Measurements from ENCODE around the gene KLC1.
"Not testable (repeated sequence)": the region's sequence is repeated elsewhere in the genome, so short reads cannot be mapped to it uniquely, and the experiment has no call there.

Gene KLC1
- 34.0 to 167 (median 49.1) reads per million in 9 experiments for total RNA-seq

DNA sequence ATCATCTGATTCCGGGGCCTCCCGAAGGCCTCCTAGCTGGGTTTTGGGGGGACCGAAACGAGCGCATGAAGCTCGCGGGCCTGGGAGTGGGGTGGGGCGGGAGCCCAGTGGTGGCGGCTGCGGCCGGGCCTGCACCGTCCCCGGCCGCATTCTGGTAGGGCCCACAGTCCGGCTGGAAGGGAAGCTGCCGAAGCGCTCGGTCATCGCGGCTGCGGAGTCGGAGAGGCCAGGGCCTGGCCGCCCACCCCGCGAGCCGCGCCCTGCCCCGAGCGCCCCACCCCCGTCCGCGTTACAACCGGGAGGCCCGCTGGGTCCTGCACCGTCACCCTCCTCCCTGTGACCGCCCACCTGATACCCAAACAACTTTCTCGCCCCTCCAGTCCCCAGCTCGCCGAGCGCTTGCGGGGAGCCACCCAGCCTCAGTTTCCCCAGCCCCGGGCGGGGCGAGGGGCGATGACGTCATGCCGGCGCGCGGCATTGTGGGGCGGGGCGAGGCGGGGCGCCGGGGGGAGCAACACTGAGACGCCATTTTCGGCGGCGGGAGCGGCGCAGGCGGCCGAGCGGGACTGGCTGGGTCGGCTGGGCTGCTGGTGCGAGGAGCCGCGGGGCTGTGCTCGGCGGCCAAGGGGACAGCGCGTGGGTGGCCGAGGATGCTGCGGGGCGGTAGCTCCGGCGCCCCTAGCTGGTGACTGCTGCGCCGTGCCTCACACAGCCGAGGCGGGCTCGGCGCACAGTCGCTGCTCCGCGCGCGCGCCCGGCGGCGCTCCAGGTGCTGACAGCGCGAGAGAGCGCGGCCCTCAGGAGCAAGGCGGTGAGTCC, at the start of gene KLC1:
Gene KLC1, plus strand, starts transcription at position 528 of the 819 bp plus-strand sequence. CDS start 25,354 bp downstream, outside the sequence.
- peak within 1 kb of the TSS; percentile 91 to 94 for H3K27ac Mint-ChIP-seq
- H3K4me1 Mint-ChIP-seq (ENCODE audit: low read depth in 2 of 2): peaks cover 28% of the 10 kb centered on the region in 2 donors
- peaks cover 31% of the 10 kb centered on the region for H3K36me3 Mint-ChIP-seq (ENCODE audit: insufficient read depth)
- no peaks in the 10 kb centered on the region for H3K27me3 Mint-ChIP-seq
- DNase-seq: peak; percentile 79 to 82 (median 80)
- peak within 1 kb of the TSS; percentile 84 to 86 for H3K4me3 Mint-ChIP-seq
- ATAC-seq (replicated peaks): peak; percentile 79
- H3K9me3 Mint-ChIP-seq: no peaks in the 10 kb centered on the region

DNA sequence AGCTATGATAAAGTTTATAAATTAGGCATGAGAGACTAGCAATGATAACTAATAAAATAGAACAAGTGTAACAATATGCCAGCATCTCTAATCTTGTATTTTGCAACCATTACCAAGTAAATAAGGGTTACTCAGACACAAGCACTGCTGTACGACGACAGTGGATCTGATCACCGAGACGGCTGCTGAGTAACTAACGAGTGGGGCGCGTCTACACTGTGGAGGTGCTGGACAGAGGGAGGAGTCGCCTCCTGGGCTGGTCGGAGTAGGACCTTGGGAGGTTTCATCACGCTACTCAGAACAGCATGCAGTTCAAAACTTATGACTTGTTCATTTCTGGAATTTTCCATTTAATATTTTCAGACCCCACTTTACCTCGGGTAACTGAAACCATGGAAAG, 47.8 kb upstream of the KLC1 start:
- H3K36me3 Mint-ChIP-seq (ENCODE audit: insufficient read depth): peaks cover 38% of the 10 kb centered on the region
- H3K4me3 Mint-ChIP-seq: no peak overlapping the region
- H3K27me3 Mint-ChIP-seq: no peaks in the 10 kb centered on the region
- no peaks in the 10 kb centered on the region for H3K9me3 Mint-ChIP-seq
- ATAC-seq (replicated peaks): no peak
- DNase-seq: no peak
- H3K27ac Mint-ChIP-seq: no peak overlapping the region
- H3K4me1 Mint-ChIP-seq (ENCODE audit: low read depth in 2 of 2): peaks cover 0 to 3% of the 10 kb centered on the region in 2 donors

DNA sequence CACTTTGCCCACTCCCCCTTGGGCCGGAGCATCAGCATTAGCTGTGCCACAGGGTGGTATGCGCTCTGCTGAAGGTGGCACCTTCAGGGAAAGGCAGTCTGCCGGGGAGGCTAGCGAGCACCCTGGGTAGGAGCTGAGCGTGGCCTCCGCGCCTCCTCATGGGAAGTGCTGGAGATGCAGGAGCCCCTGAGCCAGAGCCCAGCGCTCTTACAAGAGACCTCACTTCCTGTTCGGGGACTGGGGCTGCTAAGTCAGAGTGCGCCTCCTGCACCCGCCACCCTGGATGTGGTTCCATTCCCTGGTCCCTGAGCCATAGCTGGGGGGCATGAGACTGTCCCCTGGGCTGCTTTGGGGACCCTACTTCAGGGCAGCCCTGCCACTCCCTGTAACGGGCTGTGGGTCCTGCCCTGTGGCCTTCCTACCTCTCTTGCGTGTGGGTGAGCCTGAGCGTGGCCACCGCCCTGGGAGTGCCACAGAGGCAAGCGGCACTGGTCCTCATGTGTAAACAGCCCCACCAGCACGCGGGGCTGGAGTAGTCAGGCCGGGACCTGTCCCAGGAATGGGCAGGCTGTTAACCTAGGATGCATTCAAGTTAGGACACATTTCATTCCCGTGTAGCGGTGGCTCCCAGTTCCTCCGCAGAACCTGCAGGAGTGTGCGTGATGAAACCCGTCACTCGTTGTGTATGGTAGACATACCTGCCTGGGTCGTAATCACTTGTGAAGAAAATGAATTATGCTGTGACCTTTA, 46.9 kb upstream of the KLC1 start:
- peaks cover 0 to 3% of the 10 kb centered on the region in 2 donors for H3K4me1 Mint-ChIP-seq (ENCODE audit: low read depth in 2 of 2)
- H3K27me3 Mint-ChIP-seq: no peaks in the 10 kb centered on the region
- no peak for ATAC-seq (replicated peaks)
- H3K4me3 Mint-ChIP-seq: no peak overlapping the region
- H3K27ac Mint-ChIP-seq: no peak overlapping the region
- DNase-seq: no peak
- peaks cover 35% of the 10 kb centered on the region for H3K36me3 Mint-ChIP-seq (ENCODE audit: insufficient read depth)
- no peaks in the 10 kb centered on the region for H3K9me3 Mint-ChIP-seq

DNA sequence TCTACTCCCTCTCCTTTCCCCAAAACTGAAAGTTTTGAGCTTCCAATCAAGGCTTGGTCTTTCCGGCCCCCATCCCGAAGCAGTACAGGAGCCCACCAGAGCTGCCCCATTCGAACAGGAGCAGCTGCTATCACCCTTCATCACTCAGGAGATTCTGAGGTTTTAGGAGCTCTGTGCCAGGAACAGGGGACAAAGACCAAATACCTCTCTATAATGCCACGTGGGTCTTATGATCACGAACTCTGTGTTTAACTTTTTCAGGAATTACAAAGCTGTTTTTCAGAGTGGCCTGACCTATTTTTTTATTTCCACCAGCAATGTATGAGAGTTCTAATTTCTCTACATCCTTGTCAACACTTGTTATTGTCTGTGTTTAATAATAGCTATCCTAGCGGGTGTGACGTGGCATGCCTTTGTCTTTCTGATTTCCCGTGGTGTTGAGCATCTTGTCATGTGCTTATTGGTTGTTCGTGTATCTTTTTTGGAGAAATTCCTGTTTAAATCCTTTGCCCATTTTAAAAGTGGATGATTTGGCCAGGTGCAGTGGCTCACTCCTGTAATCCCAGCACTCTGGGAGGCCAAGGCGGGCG, 44.6 kb upstream of the KLC1 start:
- Mint-ChIP-seq H3K4me1 (ENCODE audit: low read depth in 2 of 2) (peaks cover 0 to 3% of the 10 kb centered on the region in 2 donors), H3K27ac (no peak overlapping the region)

DNA sequence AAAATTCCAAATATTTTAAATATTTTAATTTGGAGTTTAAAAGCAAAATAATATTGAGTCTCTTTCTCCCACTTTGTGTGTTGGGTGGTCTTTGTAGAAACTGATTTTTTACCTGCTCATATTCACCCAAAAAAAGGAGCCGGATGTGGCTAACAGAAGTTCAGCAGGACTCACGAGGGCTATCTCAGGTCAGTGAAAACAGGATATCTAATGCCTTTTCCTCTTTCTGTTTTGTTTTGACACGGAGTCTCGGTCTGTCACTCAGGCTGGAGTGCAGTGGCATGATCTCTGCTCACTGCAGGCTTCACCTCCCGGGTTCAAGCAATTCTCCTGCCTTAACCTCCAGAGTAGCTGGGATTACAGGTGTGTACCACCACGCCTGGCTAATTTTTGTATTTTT, 35.4 kb upstream of the KLC1 start:
- H3K36me3 Mint-ChIP-seq (ENCODE audit: insufficient read depth): peaks cover 25% of the 10 kb centered on the region
- no peak for DNase-seq
- H3K9me3 Mint-ChIP-seq: no peaks in the 10 kb centered on the region
- H3K4me1 Mint-ChIP-seq (ENCODE audit: low read depth in 2 of 2): peaks cover 0 to 4% of the 10 kb centered on the region in 2 donors
- peak overlapping the region in 1 of 2 donors; percentile 76 for H3K4me3 Mint-ChIP-seq
- no peaks in the 10 kb centered on the region for H3K27me3 Mint-ChIP-seq
- H3K27ac Mint-ChIP-seq: peak overlapping the region in 1 of 2 donors; percentile 71
- no peak for ATAC-seq (replicated peaks)

More for the DNA sequence above, 44.6 kb upstream of the KLC1 start:
- Mint-ChIP-seq H3K36me3 (ENCODE audit: insufficient read depth) (peaks cover 29% of the 10 kb centered on the region), H3K27me3 (no peaks in the 10 kb centered on the region), H3K9me3 (no peaks in the 10 kb centered on the region), H3K4me3 (no peak overlapping the region)
- ATAC-seq (replicated peaks) (no peak), DNase-seq (no peak)

DNA sequence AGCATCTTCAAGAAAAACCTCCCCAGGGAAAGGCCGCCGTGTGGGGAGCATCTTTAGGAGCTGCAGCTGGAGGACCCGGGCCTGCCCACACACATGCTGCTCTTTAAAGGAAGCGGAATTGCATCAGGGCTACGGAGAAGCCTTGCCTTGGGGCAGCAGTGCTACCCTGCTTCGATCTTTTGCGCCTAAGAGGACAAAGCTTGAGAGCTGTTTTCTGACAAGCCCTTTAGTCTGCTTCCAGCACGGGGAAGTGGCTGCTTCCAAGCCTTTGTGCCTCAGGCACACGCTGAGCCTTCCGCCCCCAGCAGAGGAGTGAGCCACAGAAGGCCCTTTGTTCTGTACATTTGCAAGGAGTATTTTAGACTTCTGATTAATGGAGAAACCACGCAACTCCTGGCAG, 34.7 kb upstream of the KLC1 start:
- H3K36me3 Mint-ChIP-seq (ENCODE audit: insufficient read depth): peaks cover 18% of the 10 kb centered on the region
- ATAC-seq (replicated peaks): no peak
- no peaks in the 10 kb centered on the region for H3K27me3 Mint-ChIP-seq
- no peak overlapping the region for H3K27ac Mint-ChIP-seq
- H3K4me1 Mint-ChIP-seq (ENCODE audit: low read depth in 2 of 2): peaks cover 0 to 4% of the 10 kb centered on the region in 2 donors
- peak overlapping the region in 1 of 2 donors; percentile 76 for H3K4me3 Mint-ChIP-seq
- H3K9me3 Mint-ChIP-seq: no peaks in the 10 kb centered on the region
- DNase-seq: no peak

DNA sequence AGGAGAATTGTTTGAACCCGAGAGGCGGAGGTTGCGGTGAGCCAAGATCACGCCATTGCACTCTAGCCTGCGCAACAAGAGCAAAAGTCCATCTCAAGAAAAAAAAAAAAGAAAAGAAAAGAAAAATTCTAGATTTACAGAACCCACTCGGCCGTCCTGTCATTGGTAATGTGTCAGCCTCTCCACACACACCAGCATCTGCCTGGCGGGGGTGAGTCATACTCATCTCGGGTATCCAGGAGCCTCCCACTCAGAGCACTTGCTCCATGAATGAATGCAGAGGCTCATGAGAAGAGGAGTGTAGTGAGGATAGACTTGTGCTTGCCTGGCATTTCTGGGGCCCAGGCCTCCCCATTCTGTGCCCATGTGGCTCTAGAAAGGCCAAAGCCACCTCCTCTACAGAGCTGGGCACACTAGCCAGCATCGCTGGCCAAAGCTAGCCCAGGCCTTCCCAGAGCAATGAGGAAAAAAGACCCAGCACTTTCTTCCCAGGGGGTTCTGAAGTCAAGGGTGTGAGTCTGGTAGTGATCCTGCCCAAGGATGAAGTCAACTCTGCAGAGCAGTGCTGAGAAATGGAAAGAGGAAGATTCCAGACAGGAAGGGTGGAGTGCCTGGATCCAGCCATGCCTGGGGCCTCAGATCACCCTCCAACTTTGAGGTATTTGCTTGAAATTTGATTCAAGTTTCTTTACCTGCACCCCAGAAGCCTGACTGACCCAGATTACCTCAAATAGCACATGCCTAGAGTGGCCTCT, 31.2 kb upstream of the KLC1 start:
- H3K9me3 Mint-ChIP-seq: no peaks in the 10 kb centered on the region
- no peaks in the 10 kb centered on the region for H3K27me3 Mint-ChIP-seq
- DNase-seq (no peak), ATAC-seq (replicated peaks) (no peak)
- peaks cover 4% of the 10 kb centered on the region for H3K36me3 Mint-ChIP-seq (ENCODE audit: insufficient read depth)
- no peak overlapping the region for H3K27ac Mint-ChIP-seq
- H3K4me1 Mint-ChIP-seq (ENCODE audit: low read depth in 2 of 2): peaks cover 0 to 4% of the 10 kb centered on the region in 2 donors
- no peak overlapping the region for H3K4me3 Mint-ChIP-seq

DNA sequence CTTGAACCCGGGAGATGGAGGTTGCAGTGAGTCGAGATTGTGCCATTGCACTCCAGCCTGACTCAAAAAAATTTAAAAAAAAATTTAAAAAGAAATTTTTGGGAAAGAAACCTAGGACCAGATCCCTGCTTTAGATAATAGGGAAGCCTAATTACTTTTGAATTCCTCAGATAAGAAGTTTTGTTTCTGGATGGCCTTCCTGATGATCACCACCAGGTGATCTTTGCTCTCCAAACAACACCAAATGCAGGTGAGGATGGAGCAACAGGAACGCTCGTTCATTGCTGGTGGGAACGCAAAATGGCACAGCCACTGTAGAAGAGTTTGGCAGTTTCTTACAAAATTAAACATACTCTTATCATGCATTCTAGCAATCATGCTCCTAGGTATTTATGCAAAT, 28.5 kb upstream of the KLC1 start:
- no peak for DNase-seq
- no peaks in the 10 kb centered on the region for H3K4me1 Mint-ChIP-seq (ENCODE audit: low read depth in 2 of 2)
- H3K9me3 Mint-ChIP-seq: no peaks in the 10 kb centered on the region
- H3K36me3 Mint-ChIP-seq (ENCODE audit: insufficient read depth): peaks cover 4% of the 10 kb centered on the region
- no peak overlapping the region for H3K4me3 Mint-ChIP-seq
- H3K27me3 Mint-ChIP-seq: no peaks in the 10 kb centered on the region
- ATAC-seq (replicated peaks): no peak
- no peak overlapping the region for H3K27ac Mint-ChIP-seq

DNA sequence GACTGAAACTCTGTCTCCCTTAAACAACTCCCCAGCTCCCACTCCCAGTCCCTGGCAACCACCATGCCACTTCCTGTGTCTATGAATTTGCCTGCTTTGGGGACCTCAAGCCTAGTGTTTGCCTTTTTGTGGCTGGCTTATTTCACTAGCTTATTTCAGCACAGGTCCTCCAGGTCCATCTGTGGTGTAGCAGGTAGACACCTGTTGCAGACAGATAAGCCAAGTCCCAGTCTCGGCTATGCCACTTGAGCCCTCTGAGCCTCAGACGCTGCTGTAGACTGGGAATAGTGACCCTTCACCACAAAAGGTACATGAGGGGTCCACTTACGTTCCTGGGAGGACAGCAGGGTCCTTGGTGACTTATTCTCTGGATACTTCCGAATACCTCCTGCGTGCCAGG, 24.4 kb upstream of the KLC1 start:
- peaks cover 6% of the 10 kb centered on the region for H3K36me3 Mint-ChIP-seq (ENCODE audit: insufficient read depth)
- H3K4me3 Mint-ChIP-seq: no peak overlapping the region
- H3K9me3 Mint-ChIP-seq: no peaks in the 10 kb centered on the region
- H3K4me1 Mint-ChIP-seq (ENCODE audit: low read depth in 2 of 2): peaks cover 18% of the 10 kb centered on the region in 2 donors
- DNase-seq (no peak), ATAC-seq (replicated peaks) (no peak)
- peak overlapping the region in 1 of 2 donors; percentile 71 for H3K27ac Mint-ChIP-seq
- H3K27me3 Mint-ChIP-seq: no peaks in the 10 kb centered on the region

DNA sequence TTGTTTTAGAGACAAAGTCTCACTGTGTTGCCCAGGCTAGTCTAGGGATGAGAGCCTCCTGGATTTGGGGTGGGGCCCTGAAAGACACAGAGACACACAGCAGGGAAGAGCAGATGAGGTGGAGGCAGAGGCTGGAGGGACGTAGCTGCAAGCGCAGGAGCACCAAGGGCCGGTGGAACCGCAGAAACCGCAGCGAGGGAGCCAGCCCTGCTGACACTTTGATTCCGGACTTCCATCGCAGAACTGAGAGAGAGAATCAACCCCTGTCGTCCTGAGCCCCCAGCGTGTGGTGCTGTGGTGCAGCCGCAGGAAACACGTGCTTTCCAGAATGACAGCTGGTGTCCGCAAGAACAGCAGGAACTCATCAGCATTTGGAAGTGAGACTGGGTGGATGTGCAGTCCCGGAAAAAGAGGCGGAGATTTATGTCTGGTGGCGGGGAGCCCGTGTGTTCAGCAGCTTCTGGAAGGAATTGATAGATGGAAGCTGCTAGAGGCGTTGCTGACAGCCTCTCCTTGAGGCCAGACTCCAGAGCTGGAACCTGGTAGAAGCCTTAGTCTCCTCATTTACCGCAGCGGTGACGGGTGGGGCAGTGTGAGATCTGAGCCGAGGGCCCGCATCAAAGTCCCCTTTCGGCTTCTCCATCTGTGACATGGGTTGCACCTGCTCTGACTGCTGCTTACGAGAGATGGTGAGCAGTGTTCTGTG, 21.9 kb upstream of the KLC1 start:
- Mint-ChIP-seq H3K9me3 (peaks cover 5 to 9% of the 10 kb centered on the region in 2 donors), H3K36me3 (ENCODE audit: insufficient read depth) (peaks cover 6% of the 10 kb centered on the region), H3K27me3 (peaks cover 7 to 9% of the 10 kb centered on the region in 2 donors), H3K4me1 (ENCODE audit: low read depth in 2 of 2) (peaks cover 18% of the 10 kb centered on the region in 2 donors), H3K4me3 (peak overlapping the region; percentile 74 to 85), H3K27ac (peak overlapping the region in 1 of 2 donors; percentile 47)
- ATAC-seq (replicated peaks) (peak; percentile 87), DNase-seq (peak; percentile 42 to 50 (median 46))

DNA sequence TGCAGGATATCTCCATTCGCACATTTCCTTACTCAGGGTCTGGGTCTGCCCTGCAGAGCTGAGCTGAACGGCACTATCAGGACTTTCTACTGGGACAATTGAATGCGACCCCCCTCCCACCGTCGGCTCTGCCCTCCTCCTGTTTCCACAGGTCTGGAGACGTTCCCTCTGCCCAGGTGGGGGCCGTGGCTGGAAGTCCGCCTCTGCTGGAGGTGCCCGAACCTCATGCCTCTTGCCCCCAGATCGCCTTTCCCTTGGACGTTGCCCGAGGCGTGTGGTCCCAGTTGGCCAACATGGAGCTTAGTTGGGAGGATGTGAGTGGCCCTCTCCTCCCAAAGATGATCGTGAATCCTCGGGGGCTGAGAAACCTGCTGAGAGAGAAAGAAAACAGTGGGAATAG, 21.2 kb upstream of the KLC1 start:
- H3K27me3 Mint-ChIP-seq: peaks cover 7 to 9% of the 10 kb centered on the region in 2 donors
- H3K27ac Mint-ChIP-seq: peak overlapping the region in 1 of 2 donors; percentile 20

DNA sequence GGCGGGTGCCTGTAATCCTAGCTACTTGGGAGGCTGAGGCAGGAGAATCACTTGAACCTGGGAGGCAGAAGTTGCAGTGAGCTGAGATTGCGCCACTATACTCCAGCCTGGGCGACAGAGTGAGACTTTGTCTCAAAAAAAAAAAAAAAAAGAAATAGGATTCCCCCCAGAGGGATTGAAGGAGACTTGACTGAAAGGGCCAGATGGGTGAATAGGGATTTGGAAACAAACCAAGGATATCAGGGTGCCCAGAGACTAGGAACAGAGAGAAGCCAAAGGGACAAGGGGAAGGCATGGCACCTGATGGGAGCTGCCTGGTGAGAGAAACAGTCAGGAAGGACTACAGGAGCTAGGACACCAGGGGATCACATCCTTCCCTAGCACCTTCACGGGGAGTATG, 19.9 kb upstream of the KLC1 start:
- not testable (repeated sequence) for H3K9me3 Mint-ChIP-seq; H3K27ac Mint-ChIP-seq; H3K36me3 Mint-ChIP-seq (ENCODE audit: insufficient read depth); H3K4me3 Mint-ChIP-seq; DNase-seq; ATAC-seq (replicated peaks); H3K27me3 Mint-ChIP-seq
- peaks cover 18% of the 10 kb centered on the region in 2 donors for H3K4me1 Mint-ChIP-seq (ENCODE audit: low read depth in 2 of 2)

More for the DNA sequence above, 21.2 kb upstream of the KLC1 start:
- Mint-ChIP-seq H3K9me3 (peaks cover 5 to 9% of the 10 kb centered on the region in 2 donors), H3K36me3 (ENCODE audit: insufficient read depth) (peaks cover 6% of the 10 kb centered on the region), H3K4me1 (ENCODE audit: low read depth in 2 of 2) (peaks cover 18% of the 10 kb centered on the region in 2 donors), H3K4me3 (peak overlapping the region; percentile 74 to 85)
- DNase-seq: no peak
- ATAC-seq (replicated peaks): no peak
